GM19372 (cell line): ENCODE data around the gene ZNF667.

Experiments
- ATAC-seq: cut with Tn5 transposase; IDR thresholded peaks from one replicate; pipeline ENCODE4 v1.9.1; 2021; ENCODE audit warnings: mild to moderate bottlenecking, low read depth, moderate library complexity; ENCODE audit not compliant: unreplicated experiment

ZNF667 gene

DNA sequence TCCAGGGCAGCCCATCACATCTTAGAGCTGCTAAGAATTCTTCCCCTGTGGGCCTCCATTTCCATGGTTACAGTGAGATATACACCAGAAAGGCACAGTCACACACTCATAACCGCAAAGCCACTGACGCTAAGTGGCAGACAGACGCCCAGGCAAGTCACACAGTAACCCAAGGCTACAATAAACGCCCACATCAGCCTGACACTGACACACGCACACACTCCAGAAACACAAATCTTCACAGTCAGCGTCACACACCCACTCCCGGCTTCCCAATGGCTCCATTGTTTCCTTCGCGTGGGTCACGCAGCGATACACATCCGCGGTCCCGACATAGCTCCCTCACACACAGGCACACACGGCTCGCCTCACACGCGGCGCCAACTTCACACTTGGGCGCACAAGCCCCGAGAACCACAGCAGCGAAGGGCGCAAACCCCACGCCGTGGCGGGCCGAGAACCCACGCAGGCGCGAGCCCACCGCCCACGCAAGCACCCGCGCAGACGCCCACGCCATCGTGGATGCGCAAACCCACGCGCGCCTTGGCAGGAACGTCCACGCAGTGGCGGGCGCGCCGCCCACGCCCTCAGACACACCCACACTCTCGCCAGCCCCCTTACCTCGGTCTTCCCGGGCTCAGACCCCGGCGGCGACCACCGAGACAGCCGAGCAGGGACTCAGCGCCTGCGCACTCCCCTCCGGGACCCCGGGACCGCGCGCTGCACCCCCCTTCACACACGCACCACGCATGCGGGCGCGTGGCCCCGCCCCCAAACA is at the start of gene ZNF667:
Gene ZNF667 (minus strand): TSS at position 695 of the 778 bp plus-strand sequence. CDS start 14,975 bp downstream, outside the sequence.
- ATAC-seq, result no peak

DNA sequence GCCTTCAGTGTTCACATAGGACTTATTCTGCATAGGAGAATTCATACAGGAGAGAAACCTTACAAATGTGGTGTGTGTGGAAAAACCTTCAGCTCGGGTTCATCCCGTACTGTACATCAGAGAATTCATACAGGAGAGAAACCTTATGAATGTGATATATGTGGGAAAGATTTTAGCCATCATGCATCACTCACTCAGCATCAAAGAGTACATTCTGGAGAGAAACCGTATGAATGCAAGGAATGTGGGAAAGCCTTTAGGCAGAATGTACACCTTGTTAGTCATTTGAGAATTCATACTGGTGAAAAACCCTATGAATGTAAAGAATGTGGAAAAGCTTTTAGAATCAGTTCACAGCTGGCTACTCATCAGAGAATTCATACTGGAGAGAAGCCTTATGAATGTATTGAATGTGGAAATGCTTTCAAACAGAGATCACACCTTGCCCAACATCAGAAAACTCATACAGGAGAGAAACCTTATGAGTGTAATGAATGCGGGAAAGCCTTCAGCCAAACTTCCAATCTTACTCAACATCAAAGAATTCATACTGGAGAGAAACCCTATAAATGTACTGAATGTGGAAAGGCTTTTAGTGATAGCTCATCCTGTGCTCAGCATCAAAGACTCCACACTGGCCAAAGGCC is 48.2 kb upstream of the ZNF667 start:
- ATAC-seq, result no peak

DNA sequence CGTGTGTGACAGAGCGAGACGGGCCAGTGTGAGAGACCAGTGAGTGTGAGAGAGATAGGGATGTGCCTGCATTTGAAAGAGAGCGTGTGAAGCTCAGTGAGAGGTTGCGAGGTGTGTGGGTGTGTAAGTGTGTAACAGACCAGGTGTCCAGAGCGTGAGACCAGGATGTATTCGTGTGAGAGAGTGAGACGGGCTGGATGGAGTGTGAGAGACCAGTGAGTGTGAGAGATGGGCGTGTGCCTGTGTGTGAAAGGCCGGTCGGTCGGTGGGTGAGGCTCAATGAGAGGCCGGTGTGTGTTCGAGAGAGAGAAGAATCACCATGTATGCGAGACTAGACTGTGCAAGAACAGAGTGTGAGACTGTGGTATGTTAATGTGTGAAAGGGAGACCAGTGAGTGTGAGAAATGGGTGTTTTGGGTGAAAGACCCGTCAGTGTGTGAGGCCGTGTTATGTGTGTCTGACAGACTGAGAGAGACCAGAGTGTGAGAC is 31.2 kb upstream of the ZNF667 start:
- ATAC-seq, result no peak

DNA sequence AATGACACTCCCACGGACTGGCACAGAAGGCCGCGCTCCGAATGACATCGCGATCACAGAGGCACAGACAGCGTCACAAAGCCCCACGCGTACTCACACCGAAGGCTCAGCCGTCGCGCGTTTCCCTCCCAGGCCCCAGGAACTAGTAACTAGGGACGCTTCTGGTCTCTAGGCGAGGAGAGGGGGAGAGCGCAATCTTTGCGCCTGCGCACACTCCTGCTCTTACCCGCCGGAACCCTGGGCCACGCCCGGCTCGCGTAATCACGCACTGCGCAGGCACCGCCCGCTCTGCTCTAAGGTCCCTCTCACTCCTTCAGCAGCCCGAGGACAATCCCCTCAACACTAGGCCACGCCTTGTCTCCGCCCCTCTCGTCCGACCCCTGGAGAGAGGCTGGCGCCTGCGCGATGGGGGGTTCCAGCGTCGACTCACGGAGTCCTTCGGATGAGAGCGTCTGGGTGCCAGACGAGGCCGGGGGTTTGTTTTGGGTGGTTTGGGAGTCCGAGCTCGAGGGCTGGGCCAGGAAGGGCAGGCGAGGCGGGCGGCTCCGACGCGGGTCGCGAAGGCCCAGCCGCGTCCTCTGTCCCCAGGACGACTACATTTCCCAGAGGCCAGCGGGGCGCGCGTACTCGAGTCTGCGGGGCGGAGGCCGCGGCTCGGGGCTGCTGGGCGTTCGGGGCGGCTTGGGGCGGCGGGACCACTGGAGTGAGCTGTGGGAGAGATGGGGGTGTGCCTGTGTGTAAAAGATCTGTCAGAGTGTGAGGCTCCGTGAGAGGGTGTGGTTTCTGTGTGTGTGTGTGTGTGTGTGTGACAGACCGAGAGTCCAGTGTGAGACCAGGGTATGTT is 30.5 kb upstream of the ZNF667 start, which contains the start of gene ZNF471:
Gene ZNF471 (plus strand): TSS at position 410 of the 844 bp plus-strand sequence. CDS start 3,717 bp downstream, outside the sequence.
- no peak for ATAC-seq

DNA sequence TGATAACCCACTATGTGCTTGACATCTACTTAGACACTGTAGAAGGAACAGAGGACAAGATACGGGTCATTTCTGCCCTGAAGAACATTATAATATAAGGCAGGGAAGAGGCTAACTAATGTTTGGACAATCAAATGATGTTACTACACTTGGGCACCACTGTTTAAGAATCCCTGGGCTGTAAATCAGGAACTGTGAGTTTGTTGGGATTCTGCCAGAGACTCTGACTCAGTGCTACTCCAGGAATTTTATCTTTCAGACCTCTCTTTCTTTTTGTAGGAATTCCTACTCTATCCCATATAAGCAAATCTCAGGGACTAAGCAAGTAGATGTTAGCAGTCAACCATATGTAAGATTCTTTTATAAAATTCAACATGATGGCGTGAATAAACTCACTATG is 27.4 kb upstream of the ZNF667 start:
- ATAC-seq, result no peak

DNA sequence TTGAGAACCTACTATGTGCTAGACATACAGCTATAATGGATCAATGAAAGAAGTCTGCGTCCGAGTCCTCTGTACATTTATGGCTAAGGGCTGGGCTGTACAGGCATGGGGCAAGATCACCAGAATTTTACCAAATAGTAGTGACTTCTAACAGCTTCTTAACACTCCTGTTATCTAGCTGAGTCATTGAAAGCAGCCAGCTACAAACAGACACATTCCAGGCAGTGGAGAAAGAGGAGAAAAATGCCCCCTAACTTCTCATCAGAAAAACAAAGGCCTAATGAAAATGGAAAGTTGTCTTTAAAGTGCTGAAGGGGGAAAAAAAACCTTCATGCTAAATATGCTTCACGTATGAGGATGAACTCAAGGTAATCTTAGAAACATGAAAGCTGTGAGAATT is 14.3 kb upstream of the ZNF667 start:
- no peak for ATAC-seq

DNA sequence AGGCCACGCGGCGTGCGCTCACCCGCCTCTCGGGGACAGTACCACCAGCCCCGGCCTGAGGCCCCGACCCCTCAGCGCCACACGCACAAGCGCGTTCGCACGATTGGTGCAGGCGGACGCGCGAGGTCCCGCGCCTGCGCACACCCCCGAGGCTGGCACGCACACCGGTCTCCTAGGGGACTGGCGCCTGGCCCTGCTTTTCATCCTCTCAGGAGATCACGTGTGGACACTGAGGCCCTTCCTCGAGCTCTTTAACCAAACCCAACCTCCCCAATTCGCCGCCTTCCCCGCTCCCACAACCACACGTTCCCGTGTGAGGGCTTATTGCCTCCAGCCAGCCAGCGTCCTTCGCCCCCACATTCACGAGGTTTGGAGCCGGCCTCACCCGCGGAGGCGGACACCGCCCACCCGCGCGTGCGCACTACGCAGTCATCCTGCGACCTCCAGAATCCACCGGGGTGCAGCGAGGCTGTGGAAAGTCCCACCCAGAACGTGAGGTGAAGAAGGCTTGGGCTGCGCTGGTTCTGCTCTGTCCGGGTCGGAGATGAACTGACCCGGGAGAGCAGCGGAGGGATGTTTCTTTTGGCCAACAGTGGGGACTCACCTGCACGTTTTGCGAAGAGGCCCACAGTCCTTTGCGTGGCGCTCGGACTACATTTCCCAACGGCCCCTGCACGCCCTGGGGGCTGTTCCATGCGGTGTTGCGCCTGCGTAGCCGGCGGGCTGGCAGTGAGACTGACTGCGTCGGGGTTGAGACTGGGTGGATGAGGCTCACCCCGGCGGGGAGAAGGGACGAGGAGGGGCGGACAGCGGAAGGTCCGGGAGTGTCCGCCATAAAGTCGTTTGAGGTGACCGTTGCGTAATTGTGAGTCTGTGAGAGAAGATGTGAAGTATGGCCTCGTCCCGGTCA is 539 bp upstream of the ZNF667 start:
- ATAC-seq, result no peak

DNA sequence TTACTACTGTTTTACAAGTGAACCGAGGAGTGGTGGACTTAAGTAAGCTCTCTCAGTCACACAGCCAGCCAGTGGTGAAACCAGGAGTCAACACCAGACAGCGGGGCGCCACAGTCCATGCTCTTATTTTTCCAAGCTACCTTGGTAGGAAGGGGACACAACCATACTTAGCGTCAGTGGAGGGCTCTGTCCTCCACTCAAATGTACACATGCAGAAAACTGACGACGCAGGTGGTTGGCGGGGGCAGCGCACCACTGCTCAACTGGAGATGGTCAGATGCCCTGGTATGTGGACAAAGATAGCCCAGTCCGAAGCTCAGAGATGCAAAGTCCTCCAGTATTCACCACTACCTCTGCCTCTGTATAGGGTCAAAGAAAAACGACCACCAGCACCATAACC is 1.1 kb downstream of the ZNF667 start:
- ATAC-seq, result no peak

DNA sequence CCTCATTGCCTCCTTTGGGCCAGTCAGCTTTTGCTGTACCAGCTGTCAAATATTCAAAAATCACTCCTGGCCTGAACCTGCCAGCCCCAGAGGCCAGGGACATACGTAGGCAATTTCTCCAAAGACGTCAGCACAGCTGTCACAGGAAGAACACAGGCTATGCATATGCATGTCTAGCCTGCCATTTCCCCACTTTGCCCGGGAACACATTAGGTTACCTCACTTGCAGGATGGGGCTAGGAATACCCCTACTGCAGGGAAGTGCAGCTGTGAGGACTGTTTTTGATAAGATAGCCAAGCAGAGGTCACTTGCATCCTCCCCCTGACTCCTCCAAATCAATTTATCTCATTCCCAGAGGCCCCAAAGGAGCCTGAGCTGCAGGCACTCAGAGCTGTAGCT is 2.8 kb downstream of the ZNF667 start:
- ATAC-seq, result no peak

DNA sequence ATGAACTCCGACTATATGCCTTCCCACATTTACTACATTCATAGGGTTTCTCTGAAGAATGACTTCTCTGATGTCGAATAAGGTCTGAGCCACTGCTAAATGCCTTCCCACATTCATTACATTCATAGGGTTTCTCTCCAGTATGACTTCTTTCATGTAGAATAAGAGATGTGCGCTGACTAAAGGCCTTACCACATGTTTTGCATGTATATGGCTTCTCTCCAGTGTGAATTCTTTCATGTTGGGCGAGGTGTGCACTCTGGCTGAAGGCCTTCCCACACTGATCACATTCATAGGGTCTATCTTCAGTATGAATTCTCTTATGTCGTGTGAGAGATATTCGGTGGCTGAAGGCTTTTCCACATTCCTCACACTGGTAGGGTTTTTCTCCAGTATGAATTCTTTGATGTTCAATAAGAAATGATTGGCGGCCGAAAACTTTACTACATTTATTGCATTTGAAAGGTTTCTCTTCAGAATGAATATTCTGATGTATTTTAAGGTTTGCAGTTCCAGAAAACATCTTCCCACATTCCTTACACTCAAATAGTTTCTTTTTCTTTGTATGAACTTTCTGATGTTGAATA is 35.8 kb downstream of the ZNF667 start:
- no peak for ATAC-seq

DNA sequence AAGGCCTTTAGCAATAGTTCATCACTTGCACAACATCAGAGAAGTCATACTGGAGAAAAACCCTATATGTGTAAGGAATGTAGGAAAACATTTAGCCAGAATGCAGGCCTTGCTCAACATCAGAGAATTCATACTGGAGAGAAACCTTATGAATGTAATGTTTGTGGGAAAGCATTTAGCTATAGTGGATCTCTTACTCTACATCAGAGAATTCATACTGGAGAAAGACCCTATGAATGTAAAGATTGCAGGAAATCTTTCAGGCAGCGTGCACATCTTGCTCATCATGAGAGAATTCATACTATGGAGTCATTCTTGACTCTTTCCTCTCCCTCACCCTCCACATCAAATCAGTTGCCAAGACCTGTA is 53.2 kb downstream of the ZNF667 start:
- no peak for ATAC-seq

DNA sequence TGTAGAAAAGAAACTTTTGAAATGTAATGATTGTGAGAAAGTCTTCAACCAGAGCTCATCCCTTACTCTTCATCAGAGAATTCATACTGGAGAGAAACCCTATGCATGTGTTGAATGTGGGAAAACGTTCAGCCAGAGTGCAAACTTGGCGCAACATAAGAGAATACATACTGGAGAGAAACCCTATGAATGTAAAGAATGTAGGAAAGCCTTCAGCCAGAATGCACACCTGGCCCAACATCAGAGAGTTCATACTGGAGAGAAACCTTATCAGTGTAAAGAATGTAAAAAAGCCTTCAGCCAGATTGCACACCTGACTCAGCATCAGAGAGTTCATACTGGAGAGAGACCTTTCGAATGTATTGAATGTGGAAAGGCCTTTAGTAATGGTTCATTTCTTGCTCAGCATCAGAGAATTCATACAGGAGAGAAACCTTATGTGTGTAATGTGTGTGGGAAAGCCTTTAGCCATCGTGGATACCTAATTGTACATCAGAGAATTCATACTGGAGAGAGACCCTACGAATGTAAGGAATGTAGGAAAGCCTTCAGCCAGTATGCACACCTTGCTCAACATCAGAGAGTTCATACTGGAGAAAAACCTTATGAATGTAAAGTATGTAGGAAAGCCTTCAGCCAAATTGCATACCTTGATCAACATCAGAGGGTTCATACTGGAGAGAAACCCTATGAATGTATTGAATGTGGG is 53.7 kb downstream of the ZNF667 start:
- ATAC-seq, result no peak

DNA sequence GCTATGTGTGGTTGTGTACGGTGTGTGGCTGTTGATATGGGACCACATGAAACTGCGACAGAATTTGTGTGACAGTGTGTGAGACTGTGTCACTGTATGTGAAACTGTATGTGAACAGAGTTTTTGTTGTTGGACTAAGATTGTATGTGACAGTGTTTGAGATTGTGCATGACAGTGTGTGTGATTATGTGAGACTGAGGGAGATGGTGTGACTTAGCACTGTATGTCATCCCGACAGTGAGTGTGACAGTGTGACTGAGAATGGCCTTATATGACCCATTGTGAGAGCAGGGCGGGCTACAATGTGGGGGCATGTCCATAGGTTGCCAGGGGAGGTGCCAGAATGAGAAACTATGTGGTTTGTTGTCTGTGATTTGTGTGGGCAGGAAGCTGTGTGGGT is 72.1 kb downstream of the ZNF667 start:
- ATAC-seq, result no peak

DNA sequence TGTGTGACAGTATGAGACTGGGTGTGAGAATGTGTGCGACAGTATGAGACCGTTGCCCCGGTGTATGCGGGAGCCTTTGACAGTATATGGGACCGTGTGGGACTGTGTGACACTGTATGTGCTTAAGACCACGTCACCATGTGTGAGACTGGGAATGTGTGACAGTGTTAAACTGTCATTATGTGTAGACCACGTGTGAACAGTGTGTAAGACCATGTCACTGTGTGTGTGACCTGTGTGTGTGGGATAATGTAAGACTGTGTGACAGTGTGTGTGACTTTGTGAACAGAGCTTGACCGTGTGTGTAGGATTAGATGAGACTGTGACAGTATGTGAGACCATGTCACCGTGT is 72.5 kb downstream of the ZNF667 start:
- ATAC-seq, result no peak

DNA sequence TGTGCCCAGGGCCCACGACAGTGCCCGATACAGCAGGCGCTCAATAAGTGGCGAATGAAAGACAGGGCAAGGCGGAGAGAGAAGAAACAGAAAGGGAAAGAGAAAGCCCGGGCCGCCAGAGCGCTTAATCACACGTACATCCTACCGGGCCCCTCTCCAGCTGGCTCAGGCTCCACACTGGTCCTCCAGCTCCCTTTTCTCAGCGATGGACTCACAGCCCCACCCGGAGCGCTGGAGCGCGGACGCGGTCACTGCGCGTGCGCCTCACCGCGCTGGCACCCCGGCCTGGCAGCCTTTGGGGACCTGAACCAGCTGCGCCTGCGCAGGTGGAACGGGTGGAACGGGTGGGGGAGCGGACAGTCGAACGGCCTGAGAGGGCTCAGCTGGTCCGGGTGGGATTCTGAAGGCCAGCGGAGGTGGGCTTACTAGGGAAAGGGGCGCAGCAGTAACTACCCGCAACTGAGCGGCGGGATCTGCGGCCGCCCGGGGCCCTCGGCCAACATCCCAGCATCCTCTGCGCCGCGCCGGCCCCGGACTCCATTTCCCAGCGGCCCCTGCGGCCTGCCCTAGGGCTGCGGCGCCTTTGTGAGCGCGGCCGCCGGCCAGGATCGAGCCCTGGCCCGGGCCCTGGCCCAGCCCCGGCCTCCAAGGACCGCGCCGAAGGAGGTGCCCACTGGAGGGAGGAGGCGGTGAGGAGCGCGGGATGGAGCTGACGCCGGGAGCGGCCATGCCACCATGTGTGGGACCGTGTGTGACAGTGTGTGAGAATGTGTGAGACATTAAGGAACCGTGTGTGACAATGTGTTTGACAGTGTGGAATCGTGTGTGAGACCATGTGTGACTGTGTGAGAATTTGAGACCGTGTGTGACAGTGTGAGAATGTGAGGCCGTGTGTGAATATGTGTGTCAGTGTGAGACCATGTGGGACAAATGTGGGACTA is 73.1 kb downstream of the ZNF667 start, which contains the start of gene ZNF583:
Gene ZNF583 (plus strand): TSS at position 569 of the 941 bp plus-strand sequence. CDS start 2,783 bp downstream, outside the sequence.
- ATAC-seq, result peak; percentile 78

DNA sequence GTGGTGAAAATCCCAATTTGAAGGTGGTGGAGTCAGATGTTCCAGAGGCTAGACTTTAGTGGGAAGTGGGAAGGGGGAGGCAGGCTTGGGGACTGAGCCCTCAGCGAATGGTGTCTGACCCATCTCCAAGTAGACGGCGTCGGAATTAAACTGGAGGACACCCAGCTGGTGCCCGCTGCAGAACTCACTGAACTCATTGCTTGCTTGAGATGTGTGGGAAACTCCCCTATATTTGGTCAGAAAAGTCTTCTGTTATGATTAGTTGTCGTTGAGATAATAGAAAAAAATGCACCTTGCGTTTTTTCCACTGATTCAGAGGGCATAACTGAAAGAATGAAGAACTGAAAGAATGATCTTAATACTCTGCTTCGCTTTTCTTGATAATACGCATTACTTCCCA is 73.9 kb downstream of the ZNF667 start:
- ATAC-seq, result no peak

DNA sequence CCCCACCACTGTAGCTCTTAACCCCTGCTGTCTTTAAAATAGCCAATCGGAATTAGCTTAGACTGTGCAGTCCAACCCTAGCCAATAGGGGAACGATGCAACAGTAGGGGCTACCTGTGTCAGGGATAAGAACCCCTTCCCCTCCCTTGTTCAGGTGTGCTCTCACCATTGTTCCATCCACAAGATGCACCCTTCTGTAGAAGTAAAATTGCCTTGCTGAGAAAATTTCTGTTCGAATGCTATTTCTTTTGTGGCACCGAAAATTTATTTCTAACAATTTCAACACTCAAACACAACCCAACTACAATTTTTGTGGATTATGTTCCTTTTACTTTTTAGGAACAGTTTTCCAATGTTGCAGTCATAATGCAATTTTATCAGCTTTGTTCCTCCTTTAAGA is 76.7 kb downstream of the ZNF667 start:
- no peak for ATAC-seq

DNA sequence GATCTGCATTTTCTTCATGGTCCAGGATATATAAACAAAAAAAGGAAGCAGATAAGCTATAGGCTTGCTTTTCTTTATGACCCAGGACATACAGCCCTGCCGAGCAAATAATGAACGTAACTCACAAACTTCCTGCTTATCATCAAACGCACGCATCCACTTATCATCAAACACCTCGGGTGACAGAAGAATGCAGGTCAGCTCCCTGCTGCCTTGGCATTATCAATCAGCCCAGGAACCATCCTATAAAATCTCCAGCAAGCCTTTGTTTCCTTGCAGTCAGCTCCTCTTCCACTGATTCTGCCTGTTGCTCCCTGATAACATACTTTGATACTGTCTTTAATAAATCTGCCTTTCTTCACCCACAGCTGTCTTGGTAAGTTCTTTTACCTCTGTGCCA is 78.3 kb downstream of the ZNF667 start:
- ATAC-seq, result no peak
